Gastrocnemius medialis (tissue), 4 donors: ENCODE results near the gene KCND3. TPM values are rescaled to one million over a fixed set of nuclear protein-coding genes. Genes with fewer than 3 reads are reported as not detected.

Experiments used
- ATAC-seq, 2 donors: fragments of 150-250 bp; one replicate each; pipeline ENCODE4 v1.9.1; 2016
- DNase-seq, 2 donors: peaks; one replicate each; pipeline ENCODE4 v3.0.0-alpha.2; 2019
- H3K27ac ChIP-seq, 4 donors: fragments of 200-600 bp; sonication (generic); 1 replicate in 1 of 4; 2 replicates in 3 of 4; pipeline ENCODE4 v1.5.1; 2016 to 2018; ENCODE audit warnings: mild to moderate bottlenecking in 2 of 4, moderate library complexity in 1 of 4
- H3K27me3 ChIP-seq, 3 donors: fragments of 200-600 bp; sonication (generic) in 2 of 3; 1 replicate in 1 of 3; 2 replicates in 2 of 3; pipeline versions ENCODE4 v1.5.1 to v1.6.0; 2016 to 2019; ENCODE audit warnings: mild to moderate bottlenecking in 1 of 3, moderate library complexity in 1 of 3
- H3K36me3 ChIP-seq, 2 donors: fragments of 200-600 bp; sonication (generic) in 1 of 2; one replicate each; pipeline ENCODE4 v1.5.1; 2017 to 2018
- H3K4me1 ChIP-seq, 2 donors: fragments of 200-600 bp; sonication (generic) in 1 of 2; one replicate each; pipeline ENCODE4 v1.5.1; 2016 to 2017; ENCODE audit warnings: mild to moderate bottlenecking in 2 of 2
- H3K4me3 ChIP-seq, 4 donors: fragments of 200-600 bp; sonication (generic) in 3 of 4; 1 replicate in 1 of 4; 2 replicates in 3 of 4; pipeline ENCODE4 v1.5.1; 2016 to 2019; ENCODE audit warnings: mild to moderate bottlenecking in 2 of 4
- H3K9me3 ChIP-seq, 3 donors: fragments of 200-600 bp; sonication (generic) in 2 of 3; 1 replicate in 1 of 3; 2 replicates in 2 of 3; pipeline ENCODE4 v1.5.1; 2016 to 2019
- CTCF ChIP-seq, 5 experiments: fragments of 450-650 bp in 3 of 5; fragments of 200-600 bp in 2 of 5; sonication (generic) in 2 of 5; IDR thresholded peaks in 4 of 5; conservative IDR thresholded peaks in 1 of 5; 1 replicate in 4 of 5; 2 replicates in 1 of 5; pipeline ENCODE4 v1.5.1; 2016 to 2019; ENCODE audit warnings: antibody characterized with exemption in 5 of 5, mild to moderate bottlenecking in 3 of 5, moderate library complexity in 3 of 5
- POLR2A ChIP-seq, 2 donors: fragments of 450-650 bp; IDR thresholded peaks; one replicate each; pipeline ENCODE4 v1.6.1; 2017; ENCODE audit warnings: antibody characterized with exemption in 2 of 2, mild to moderate bottlenecking in 2 of 2, moderate library complexity in 2 of 2
- in situ Hi-C, 4 donors: fragments of 200-750 bp; cut with MboI; loops; one replicate each; pipeline versions ENCODE4 v1.15.0 to v1.8.0; 2017; ENCODE audit warnings: low sequenced_read_pairs in 4 of 4
- intact Hi-C: fragments of 100-400 bp; cut with DNase I; formaldehyde crosslinking; loops from one replicate; pipeline ENCODE4 v1.15.1; 2023; ENCODE audit warnings: low total_unique reads
- total RNA-seq, 4 donors: library from RNA; depleted of rRNA; stranded (reverse); fragments of >200 nt; gene quantifications; one replicate each; pipeline versions ENCODE4 v1.1.0 to v1.2.3, GENCODE V29; 2016

Gene KCND3
- total RNA-seq, 4 donors from 2014 or later = 1.2 to 2.6 (median 1.5) TPM

DNA sequence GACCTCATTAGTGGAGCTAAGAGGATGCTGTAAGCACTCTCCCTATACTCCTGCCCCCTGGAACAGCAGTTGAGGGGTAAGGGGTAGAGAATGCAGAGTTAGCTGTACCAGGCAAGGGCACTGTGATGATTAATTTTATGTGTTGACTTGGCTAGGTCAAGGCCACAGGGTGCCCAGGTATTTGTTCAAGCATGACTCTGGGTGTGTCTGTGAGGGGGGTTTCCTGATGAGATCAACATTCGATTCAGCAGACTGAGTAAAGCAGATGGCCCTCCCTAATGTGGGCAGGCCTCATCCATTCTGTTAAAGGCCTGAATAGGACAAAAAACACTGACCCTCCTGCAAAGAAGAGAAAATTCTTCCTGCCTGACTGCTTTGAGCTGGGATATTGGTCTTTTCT, 110.8 kb downstream of the KCND3 start:
- Histone ChIP-seq H3K27ac (no peak overlapping the region), H3K4me3 (no peak overlapping the region), H3K4me1 (peaks cover 21 to 29% of the 10 kb centered on the region in 2 donors), H3K27me3 (no peaks in the 10 kb centered on the region), H3K9me3 (no peaks in the 10 kb centered on the region), H3K36me3 (no peaks in the 10 kb centered on the region)
- ATAC-seq (no peak), DNase-seq (no peak)
- no peak for TF ChIP-seq POLR2A (IDR thresholded peaks at IDR 0.05)
- no peak for TF ChIP-seq CTCF (IDR thresholded peaks at IDR 0.05 in 4 of 5, conservative IDR thresholded peaks at IDR 0.05 in 1 of 5)
- in situ Hi-C loops (no loop called here), intact Hi-C loops (no loop called here)

GRCh38 chr1:111878091-111878490, 111.4 kb downstream of the KCND3 start:
- ATAC-seq (no peak), DNase-seq (no peak)
- no peak for TF ChIP-seq CTCF (IDR thresholded peaks at IDR 0.05 in 4 of 5, conservative IDR thresholded peaks at IDR 0.05 in 1 of 5)
- no peak for TF ChIP-seq POLR2A (IDR thresholded peaks at IDR 0.05)
- in situ Hi-C loops (no loop called here), intact Hi-C loops (no loop called here)
- H3K36me3 ChIP-seq = no peaks in the 10 kb centered on the region
- H3K4me1 ChIP-seq = peaks cover 21 to 28% of the 10 kb centered on the region in 2 donors
- no peaks in the 10 kb centered on the region for H3K9me3 ChIP-seq
- H3K27me3 ChIP-seq = no peaks in the 10 kb centered on the region
- no peak overlapping the region for H3K4me3 ChIP-seq
- no peak overlapping the region for H3K27ac ChIP-seq

DNA sequence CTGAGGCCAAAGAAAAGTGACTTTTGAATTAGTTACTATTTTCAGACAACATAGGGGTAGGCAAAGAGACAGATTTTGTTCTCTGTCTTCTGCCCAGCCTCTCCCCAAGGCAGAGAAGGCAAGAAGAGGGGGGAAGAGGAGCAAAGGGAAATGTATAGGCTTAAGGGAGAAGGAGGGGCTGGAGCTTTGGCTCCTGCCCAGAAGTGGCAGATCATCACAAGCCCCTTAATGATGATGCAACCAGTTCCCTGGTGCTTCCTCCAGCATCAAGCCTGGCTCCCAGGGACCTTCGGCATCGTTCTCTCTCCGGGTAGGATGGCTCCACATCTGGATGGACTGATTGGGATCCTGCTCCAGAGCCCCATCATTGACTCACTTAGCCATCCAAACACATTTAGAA, 112.8 kb downstream of the KCND3 start:
- no peak overlapping the region for H3K27ac ChIP-seq
- H3K9me3 ChIP-seq = no peaks in the 10 kb centered on the region
- ATAC-seq (no peak), DNase-seq (no peak)
- TF ChIP-seq CTCF (IDR thresholded peaks at IDR 0.05 in 4 of 5, conservative IDR thresholded peaks at IDR 0.05 in 1 of 5) = no peak
- in situ Hi-C loops = no loop called here
- H3K4me3 ChIP-seq = no peak overlapping the region
- intact Hi-C loops = no loop called here
- H3K27me3 ChIP-seq = no peaks in the 10 kb centered on the region
- H3K4me1 ChIP-seq = peaks cover 13% of the 10 kb centered on the region in 2 donors
- no peaks in the 10 kb centered on the region for H3K36me3 ChIP-seq

GRCh38 chr1:111875640-111876039, 113.8 kb downstream of the KCND3 start:
- H3K4me1 ChIP-seq = peaks cover 3 to 13% of the 10 kb centered on the region in 2 donors
- no peaks in the 10 kb centered on the region for H3K36me3 ChIP-seq
- no peak for TF ChIP-seq CTCF (IDR thresholded peaks at IDR 0.05 in 4 of 5, conservative IDR thresholded peaks at IDR 0.05 in 1 of 5)
- no peak for TF ChIP-seq POLR2A (IDR thresholded peaks at IDR 0.05)
- H3K27ac ChIP-seq = no peak overlapping the region
- H3K9me3 ChIP-seq = no peaks in the 10 kb centered on the region
- in situ Hi-C loops = no loop called here
- H3K4me3 ChIP-seq = no peak overlapping the region
- ATAC-seq (no peak), DNase-seq (no peak)
- intact Hi-C loops = no loop called here
- H3K27me3 ChIP-seq = no peaks in the 10 kb centered on the region

DNA sequence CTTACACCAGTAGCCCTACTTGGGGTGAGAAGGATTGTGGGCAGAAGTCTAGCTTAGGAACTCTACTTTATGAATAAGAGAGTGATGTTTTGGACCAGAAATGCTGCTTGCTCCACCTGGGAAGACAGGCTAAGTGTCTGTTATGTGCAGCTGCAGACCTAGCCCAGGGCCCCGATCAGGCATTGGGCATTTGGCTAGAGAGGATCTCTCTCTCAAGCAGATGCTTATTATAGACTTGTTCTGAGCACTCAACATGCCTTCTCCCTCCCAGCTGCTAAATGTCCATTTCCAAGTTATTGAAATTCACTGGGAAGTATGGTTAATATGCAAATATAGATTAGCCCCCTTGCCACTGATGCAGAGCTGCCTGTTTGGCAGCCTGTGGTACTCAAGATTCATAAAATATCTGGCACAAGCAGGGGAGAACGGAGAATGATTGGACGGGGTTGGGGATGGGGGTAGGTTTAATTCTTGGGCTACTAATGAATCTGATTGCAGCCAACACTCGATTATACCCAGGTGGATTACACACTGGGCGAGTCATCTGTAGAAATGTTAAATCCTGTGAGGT, 115.9 kb downstream of the KCND3 start:
- Histone ChIP-seq H3K4me3 (no peak overlapping the region), H3K27me3 (no peaks in the 10 kb centered on the region), H3K4me1 (peaks cover 0 to 13% of the 10 kb centered on the region in 2 donors), H3K27ac (no peak overlapping the region), H3K36me3 (no peaks in the 10 kb centered on the region), H3K9me3 (no peaks in the 10 kb centered on the region)
- in situ Hi-C loops = no loop called here
- TF ChIP-seq POLR2A (IDR thresholded peaks at IDR 0.05) = no peak
- no peak for TF ChIP-seq CTCF (IDR thresholded peaks at IDR 0.05 in 4 of 5, conservative IDR thresholded peaks at IDR 0.05 in 1 of 5)
- DNase-seq (no peak), ATAC-seq (no peak)
- intact Hi-C loops = no loop called here
